Esophagus mucosa (tissue), 1 donor: ENCODE results near the gene KSR1. TPM values are rescaled to one million over a fixed set of nuclear protein-coding genes. Genes with fewer than 3 reads are reported as not detected.
"Not testable (repeated sequence)": the region's sequence is repeated elsewhere in the genome, so short reads cannot be mapped to it uniquely, and the experiment has no call there.

Source experiments
- ATAC-seq: fragments of 200-7000 bp; cut with Tn5 transposase; one replicate; pipeline ENCODE4 v1.9.1; 2020
- total RNA-seq: library from RNA; stranded (reverse); gene quantifications from one replicate; pipeline ENCODE4 v1.2.4, GENCODE V29; 2023
- donor health status: DM: yes; HTN: yes; CAD: no.

KSR1 gene
- 31.0 TPM for total RNA-seq

DNA sequence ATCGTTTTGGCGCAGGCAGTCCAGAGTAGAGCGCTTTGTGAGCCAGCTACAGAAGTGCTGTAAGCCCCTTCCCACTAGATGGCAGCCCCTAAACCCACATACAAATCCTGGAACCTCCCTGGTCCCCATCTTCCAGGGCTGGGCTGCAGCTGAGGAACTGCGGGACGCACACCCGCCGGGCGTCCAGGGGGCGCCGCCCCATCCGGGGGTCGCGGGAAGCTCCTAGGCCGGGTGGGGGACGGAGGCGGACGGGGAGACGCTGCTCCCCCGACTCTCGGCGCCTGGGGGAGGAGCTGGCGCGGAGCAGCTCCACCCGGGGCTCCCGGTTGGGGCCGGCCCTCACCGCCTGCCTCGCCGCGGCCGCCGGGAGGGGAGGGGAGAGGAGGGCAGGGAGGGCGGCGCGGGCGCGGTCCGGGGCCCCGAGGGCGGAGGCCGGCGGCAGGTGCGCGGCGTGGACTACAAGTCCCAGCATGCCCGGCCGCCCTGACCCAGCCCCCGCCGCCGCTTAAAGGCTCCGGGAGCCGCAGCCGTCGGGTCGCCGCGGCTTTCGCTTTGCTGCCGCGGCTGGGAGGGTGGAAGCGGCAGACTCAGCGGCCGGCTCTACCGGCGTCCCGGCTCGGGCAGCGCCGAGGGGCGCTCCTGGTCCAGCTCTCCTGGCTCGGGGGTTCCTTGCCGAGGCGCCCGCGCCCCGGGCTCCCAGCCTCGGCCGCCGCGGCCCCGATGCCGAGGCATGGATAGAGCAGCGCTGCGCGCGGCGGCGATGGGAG is at the start of gene KSR1:
KSR1 (plus strand) TSS at position 535 of the 767 bp plus-strand sequence; CDS start at position 731, 196 bp downstream.
- ATAC-seq = peak; percentile 91

GRCh38 chr17:27407916-27408864 is 48.1 kb upstream of the KSR1 start:
- peak; percentile 18 for ATAC-seq

DNA sequence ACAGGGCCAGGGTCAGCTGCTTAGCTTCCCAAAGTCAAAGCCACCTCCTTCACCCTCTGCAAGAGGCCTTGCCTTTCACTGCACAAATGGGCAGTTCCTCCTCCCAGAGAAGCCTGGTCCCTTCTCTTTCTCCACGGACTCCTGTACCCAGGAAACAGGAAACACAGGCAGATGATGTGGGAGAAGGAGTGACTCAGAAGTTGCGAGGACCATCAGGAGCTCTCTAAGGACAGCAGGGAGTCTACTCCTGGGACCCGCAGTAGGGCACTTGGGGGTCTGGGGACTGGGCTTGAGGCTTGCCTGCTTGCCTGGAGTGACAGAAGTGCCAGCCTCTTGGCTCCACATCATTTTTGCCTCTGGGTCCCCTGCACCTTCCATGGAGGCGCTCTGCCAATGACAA is 47.4 kb upstream of the KSR1 start:
- no peak for ATAC-seq

- not testable (repeated sequence) for ATAC-seq
Observed at GRCh38 chr17:27412158-27412557, 44.1 kb upstream of the KSR1 start.

DNA sequence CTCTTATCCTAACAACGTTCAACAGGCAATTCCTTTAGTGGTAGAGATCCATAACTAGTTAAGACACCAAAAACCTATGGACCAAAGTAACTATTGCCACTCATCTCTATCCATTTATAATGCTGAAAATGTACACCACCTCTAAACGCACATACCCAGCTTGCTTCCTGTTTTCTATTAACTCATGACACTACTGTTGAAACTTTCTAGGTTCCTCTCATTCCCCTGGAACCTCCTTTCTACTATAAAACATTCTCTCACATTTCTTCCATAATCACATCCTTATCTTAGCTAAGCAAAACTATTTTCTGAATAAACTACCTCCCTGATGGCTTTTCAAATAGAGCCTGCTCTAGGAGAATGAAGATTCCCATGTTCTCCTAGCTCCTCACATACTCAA is 42.9 kb upstream of the KSR1 start:
- no peak for ATAC-seq

DNA sequence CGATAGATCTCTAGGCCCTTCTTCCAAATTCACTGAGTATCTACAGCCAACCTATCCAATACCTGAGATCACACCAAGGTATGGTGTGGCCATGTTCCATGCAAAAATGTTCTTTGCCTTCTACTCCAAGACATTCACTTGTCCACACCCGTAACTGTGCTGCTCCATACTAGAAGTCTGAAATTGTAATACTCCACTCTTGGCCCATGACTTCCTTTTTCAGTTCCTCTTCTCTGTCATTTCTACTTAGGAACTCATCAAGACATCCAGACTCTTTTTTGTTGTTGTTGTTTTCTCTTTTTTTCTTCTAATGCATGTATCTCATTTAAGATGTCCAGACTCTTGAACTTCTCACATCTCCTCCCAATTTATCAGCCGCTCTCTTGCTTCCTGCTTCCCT is 42.5 kb upstream of the KSR1 start:
- ATAC-seq = no peak

DNA sequence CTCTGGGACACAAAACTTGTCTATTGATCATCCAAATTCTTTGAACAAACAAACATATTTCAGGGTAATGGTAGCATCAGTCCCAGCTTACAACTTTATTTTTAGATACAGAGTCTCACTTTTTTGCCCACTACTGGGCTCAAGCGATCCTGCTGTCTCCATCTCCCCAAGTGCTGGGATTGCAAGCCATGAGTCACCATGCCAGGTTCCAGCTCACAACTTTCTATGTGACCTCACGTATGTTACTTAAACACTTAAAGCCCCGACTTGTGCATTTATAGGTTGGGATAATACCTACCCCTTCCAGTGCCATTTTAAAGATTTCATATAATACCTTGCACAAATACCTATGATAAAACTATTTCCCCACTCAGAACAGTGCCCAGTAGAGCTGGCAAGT is 42.0 kb upstream of the KSR1 start:
- no peak for ATAC-seq

GRCh38 chr17:27414694-27415093 is 41.6 kb upstream of the KSR1 start:
- ATAC-seq = no peak

DNA sequence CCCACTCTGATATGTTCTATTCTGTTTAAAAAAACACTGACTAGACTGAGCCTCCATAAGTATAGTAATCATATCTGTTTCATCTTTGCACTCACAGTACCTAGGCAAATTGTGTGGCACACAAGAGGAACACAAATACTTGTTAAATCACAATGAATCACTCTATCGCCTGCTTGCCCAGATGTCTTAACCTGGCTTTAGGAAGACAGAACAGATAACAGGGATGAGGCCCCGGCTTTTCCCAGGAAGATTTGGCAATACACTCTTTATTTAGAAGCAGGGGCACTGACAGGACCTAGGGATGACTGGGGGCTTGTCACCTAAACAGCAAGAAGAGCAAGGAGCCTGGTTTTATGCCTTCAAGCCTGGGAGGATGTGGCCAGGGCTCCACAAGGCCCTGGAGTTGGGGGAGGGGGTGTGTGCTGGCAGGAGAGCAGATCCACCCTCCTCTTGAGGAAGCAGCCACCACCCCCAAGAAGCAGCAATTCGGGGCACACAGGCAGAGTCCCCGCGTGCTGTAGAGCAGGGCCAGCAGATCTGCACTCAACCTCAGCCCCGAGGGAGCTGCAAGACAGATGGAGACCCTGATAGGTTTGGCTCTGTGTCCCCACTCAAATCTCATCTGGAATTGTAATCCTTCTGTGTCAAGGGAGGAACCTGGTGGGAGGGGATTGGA is 41.0 kb upstream of the KSR1 start:
- ATAC-seq = no peak

- no peak for ATAC-seq
Observed at GRCh38 chr17:27417596-27418365, 38.5 kb upstream of the KSR1 start.

DNA sequence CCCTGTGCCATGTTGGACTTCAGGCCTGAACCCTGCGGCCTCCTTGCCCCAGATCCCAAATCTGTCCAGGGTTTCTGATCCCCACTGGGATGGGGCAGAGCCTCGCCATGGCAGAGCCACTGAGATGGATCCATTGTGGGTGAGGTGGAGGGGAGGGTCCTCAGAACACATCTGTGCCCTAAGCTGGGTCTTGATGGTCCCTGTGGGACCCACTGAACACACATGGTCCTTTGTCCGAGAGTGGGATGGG is 38.0 kb upstream of the KSR1 start:
- no peak for ATAC-seq

DNA sequence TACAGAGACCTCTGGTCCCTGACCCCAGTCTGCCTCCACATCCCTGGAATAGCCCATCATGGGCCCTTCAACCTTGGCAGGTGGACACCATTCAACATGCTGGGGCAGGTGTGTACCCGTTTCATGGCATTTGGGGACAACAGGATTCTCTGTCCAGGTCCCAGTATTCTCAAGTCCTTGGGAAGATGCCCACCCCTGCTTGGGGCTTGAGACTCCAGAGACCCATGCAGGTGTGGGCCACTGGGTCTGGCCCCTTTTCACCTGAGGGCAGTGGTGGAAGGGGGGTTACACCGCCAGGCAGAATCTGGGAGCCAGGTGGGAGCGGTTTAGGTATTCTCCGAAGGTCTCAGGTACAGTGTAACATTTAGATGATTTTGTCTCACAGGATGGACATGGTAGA is 37.1 kb upstream of the KSR1 start:
- ATAC-seq = no peak

GRCh38 chr17:27420211-27420950 is 35.9 kb upstream of the KSR1 start:
- peak; percentile 11 for ATAC-seq

DNA sequence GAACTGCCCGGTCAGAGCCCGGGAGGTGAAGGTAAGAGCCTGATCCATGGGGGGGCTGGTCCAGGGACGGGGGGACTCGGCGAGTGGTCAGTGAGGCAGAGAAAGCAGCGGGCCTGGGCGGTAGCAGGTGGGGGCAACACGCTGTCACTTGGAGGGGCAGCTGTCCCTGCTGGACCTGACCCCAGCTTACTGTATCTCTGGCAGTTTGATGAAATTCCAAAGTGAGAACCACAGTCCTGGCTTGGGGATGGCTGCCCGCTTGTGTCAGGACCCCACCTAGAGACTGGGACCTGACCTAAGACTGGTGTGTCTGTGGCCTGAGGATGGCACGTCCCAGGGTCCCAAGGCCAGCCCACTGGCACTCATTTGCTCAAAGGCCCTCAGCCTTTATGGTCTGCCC is 35.1 kb upstream of the KSR1 start:
- ATAC-seq = no peak

DNA sequence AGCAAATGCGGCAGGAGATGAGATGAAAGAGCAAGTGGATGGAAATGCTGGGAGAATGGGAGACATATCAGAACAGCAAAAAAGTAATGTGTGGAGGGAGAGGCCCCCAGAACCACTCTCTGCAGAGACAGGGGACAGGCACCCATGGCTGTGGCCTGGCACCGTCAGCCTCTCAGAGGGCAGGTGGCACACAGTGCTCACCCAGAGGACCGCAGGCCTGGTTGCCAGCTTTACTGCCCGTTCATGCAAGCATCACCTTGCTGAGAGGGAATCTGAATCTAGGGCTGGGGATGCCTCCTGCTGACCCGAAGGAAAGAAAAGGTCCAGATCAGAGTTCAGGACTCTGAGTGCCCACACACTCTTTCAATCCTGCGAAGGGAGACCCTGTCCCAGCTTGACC is 34.6 kb upstream of the KSR1 start:
- ATAC-seq = not testable (repeated sequence)

DNA sequence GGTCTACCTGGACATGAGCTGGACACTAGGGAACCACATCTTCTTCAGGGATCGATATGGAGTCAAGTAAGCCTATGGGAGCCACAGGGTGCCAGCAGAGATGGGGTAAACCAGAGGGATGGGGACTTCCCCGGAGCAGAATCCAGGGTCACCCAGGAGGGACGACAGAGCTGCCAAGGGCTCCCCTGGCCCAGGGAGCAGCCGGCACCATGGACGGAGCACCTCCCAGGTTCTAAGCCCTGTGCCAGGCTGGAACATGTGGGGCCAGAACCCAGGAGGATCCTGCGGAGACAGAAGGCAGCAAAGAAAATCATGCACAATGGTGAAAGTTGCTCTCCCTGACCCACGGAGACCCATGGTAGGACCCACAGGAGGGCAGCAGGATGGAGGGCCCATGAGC is 33.6 kb upstream of the KSR1 start:
- no peak for ATAC-seq

DNA sequence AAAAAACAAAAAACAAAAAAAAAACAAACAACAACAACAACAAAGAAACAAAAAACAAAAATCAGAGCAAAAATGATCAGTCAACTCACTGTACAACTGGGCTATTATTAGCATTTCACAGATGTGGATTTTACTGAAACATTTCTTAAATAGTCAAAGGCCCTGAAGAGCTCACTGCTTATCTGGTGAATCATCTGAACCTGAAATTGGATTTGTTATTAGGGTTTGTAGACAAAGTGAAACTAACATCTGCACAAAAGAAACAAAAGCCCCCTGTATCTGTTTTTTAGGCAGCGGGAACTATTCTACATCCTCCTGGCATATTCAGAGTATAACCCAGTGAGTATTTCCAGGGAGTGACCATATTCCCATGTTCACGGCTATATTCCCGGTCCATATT is 32.6 kb upstream of the KSR1 start:
- no peak for ATAC-seq

DNA sequence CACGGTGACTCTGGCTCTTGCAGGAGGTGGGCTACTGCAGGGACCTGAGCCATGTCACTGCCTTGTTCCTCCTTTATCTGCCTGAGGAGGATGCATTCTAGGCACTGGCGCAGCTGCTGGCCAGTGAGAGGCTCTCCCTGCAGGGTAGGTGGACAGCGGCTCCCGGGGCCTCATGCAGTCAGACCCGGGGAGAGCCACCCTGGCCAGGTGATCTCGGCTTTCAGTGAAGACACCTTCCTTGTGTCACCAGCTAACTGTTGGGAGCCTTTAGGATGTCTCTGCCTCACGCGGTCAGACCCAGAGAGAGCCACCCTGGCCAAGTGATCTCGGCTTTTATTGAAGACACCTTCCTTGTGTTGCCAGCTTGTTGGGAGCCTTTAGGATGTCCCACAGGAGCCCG is 31.7 kb upstream of the KSR1 start:
- no peak for ATAC-seq

DNA sequence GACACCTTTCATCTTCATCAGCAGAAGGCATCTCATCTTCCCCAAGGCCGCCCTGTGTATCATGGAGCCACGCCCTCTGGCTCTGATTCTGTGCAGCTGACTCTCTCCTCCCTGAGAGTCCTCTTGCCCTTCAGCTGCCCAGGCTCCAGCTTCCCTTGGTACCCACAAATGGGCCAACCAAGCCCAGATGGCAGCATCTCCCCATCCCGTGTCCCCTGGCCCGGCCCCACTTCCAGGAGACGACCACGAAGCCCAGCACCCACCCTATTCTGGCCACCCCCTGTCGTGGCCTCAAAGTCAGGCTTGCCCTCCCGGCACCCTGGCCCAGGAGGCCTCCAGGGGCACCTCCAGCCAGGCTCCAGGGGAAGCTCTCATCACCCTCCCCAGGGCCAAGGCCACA is 31.3 kb upstream of the KSR1 start:
- ATAC-seq = no peak

GRCh38 chr17:27425571-27425970 is 30.7 kb upstream of the KSR1 start:
- ATAC-seq = not testable (repeated sequence)

GRCh38 chr17:27425991-27426390 is 30.3 kb upstream of the KSR1 start:
- no peak for ATAC-seq

GRCh38 chr17:27426471-27426870 is 29.8 kb upstream of the KSR1 start:
- ATAC-seq = not testable (repeated sequence)
